ENCODE measurements around the gene CHIA. TPM values are rescaled to one million over a fixed set of nuclear protein-coding genes. Genes with fewer than 3 reads are reported as not detected.

The CHIA gene
- total and polyA plus RNA-seq, 2 of the 4 experiments (the other 2 are of a cell fraction) = not detected

DNA sequence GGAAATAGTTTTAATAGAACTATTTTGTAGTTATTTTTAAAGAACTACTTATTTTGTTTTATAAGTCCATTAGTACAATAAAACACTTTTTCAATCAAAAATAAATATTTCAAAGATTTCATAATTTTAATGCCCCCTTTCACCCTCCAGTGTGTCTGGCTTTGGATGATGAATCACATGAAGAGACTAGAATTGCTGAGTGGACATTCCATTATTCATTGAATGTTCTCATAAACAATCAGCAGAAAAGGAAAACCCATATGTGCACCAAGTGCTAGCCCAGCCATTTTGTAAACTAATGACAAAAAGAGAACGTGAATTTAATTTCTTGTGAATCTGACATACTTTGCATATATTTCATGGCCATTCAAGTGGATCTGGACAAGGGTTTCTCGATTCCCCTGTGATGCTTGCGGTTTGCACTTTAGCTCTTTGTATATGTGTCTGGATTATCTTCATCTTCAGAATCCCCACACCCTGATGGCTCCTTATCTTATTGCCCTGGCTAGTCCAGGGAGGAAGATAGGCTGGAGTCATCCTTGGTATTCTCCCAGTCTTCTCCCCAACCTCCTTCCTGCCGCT, 20.7 kb upstream of the CHIA start:
- no peaks in the 10 kb centered on the region for H4K20me1 ChIP-seq (ENCODE audit: insufficient read depth, low read length)
- POLR2A ChIA-PET (ENCODE audit: unreplicated experiment) = no interaction called here
- H4K91ac ChIP-seq (ENCODE audit: insufficient read depth, low read depth, low read length) = no peak overlapping the region
- no peak overlapping the region for H3K4ac ChIP-seq (ENCODE audit: low read depth, low read length)
- no peak overlapping the region for H3K23ac ChIP-seq (ENCODE audit: low read depth, low read length)
- H2BK5ac ChIP-seq (ENCODE audit: low read depth, low read length, poor library complexity, severe bottlenecking) = no peak overlapping the region
- H2AFZ ChIP-seq (replicated peaks; ENCODE audit: low read length, poor library complexity) = no peak overlapping the region
- no peak overlapping the region for H2AK5ac ChIP-seq (ENCODE audit: low read depth, low read length)
- H2AK9ac ChIP-seq (replicated peaks; ENCODE audit: low read depth, low read length, poor library complexity) = no peak overlapping the region
- H3K27me3 ChIP-seq (ENCODE audit: control insufficient read depth, insufficient read depth, low read length) = peaks cover 25% of the 10 kb centered on the region
- no peaks in the 10 kb centered on the region for H3K9me1 ChIP-seq (ENCODE audit: insufficient read depth, low read length)
- no peak overlapping the region for H3K9ac ChIP-seq (ENCODE audit: low read depth, low read length)
- no peak overlapping the region for H3K4me3 ChIP-seq (ENCODE audit: insufficient read depth, low read depth, low read length)
- no peak overlapping the region for H4K8ac ChIP-seq (ENCODE audit: low read depth in 2 of 2, low read length in 2 of 2)
- WGBS, 2 experiments (ENCODE audit: extremely low coverage in 2 of 2, insufficient read length in 1 of 2) = no CpG with 5 or more reads among the region's 4 CpGs
- intact Hi-C loops (cut with micrococcal nuclease) (no loop called here), dilution Hi-C loops (cut with HindIII; ENCODE audit: low sequenced_read_pairs, unreplicated experiment) (no loop called here), in situ Hi-C loops (cut with MboI; ENCODE audit: low sequenced_read_pairs) (no loop called here)
- no peak overlapping the region for H3K27ac ChIP-seq (ENCODE audit: insufficient read depth, low read length)
- H3K4me2 ChIP-seq (ENCODE audit: low read depth, low read length) = no peak overlapping the region
- no peaks in the 10 kb centered on the region for H3K79me1 ChIP-seq (ENCODE audit: low read depth in 1 of 2, low read length in 2 of 2)
- H3K36me3 ChIP-seq (ENCODE audit: control insufficient read depth, insufficient read depth, low read length) = no peaks in the 10 kb centered on the region
- H2BK120ac ChIP-seq (ENCODE audit: low read depth, low read length) = no peak overlapping the region
- no peak for TF ChIP-seq MAZ (IDR thresholded peaks at IDR 0.05; ENCODE audit: borderline replicate concordance, low read depth, low read length)
- no peak for TF ChIP-seq CTCF (conservative IDR thresholded peaks at IDR 0.05; ENCODE audit: low read depth, low read length)
- peak; percentile 84 for TF ChIP-seq MAFK (IDR thresholded peaks at IDR 0.05; ENCODE audit: low read depth, low read length)
- TF ChIP-seq RFX5 (IDR thresholded peaks at IDR 0.05; ENCODE audit: low read depth, low read length) = no peak
- peaks cover 2% of the 10 kb centered on the region; the same call in 1 of the 2 replicates for H3K9me3 ChIP-seq (ENCODE audit: control insufficient read depth, insufficient read depth, low read length)
- CTCF ChIA-PET = interaction anchor here (0.6 kb wide), 1 partner anchor 9 kb away, joined by 4 read pairs; no protein-coding TSS in a partner anchor
- H3K56ac ChIP-seq (ENCODE audit: extremely low read depth, insufficient read depth, low read length) = no peak overlapping the region
- H3K14ac ChIP-seq (replicated peaks; ENCODE audit: low read depth, low read length) = no peak overlapping the region
- DNase-seq = no peak
- H3K18ac ChIP-seq (ENCODE audit: low read depth, low read length) = no peak overlapping the region
- no peak overlapping the region for H2BK20ac ChIP-seq (ENCODE audit: low read depth, low read length)
- no TSS peak for BruUV-seq (replicated peaks)
- no peak for ATAC-seq (ENCODE audit: low read depth)
- H2BK15ac ChIP-seq (ENCODE audit: low read depth, low read length) = no peak overlapping the region
- no peak overlapping the region for H4K5ac ChIP-seq (ENCODE audit: low read depth, low read length)
- no peaks in the 10 kb centered on the region for H3K4me1 ChIP-seq (ENCODE audit: control insufficient read depth, insufficient read depth, low read length)
